Dendritic cell treated with granulocyte-macrophage colony-stimulating factor and Interleukin-4, amounts not matched to agents 40 ng/mL and 50 ng/mL, for 4 days (primary cell): ENCODE measurements around the gene SLC16A11.

Experiments
- H3K27ac Mint-ChIP-seq: one replicate; pipeline ENCODE4 v1.8.0; 2022; ENCODE audit warnings: mild to moderate bottlenecking, mixed read lengths
- H3K27me3 Mint-ChIP-seq: one replicate; pipeline ENCODE4 v1.8.0; 2022; ENCODE audit warnings: mild to moderate bottlenecking, mixed read lengths
- H3K36me3 Mint-ChIP-seq: one replicate; pipeline ENCODE4 v1.8.0; 2022; ENCODE audit warnings: low read depth, mixed read lengths
- H3K4me1 Mint-ChIP-seq: one replicate; pipeline ENCODE4 v1.8.0; 2022; ENCODE audit warnings: low read depth, mixed read lengths
- H3K4me3 Mint-ChIP-seq: one replicate; pipeline ENCODE4 v1.8.0; 2022; ENCODE audit warnings: mild to moderate bottlenecking, moderate library complexity, mixed read lengths
- H3K9me3 Mint-ChIP-seq: one replicate; pipeline ENCODE4 v1.8.0; 2022; ENCODE audit warnings: mixed read lengths
- intact Hi-C: fragments of 100-400 bp; cut with micrococcal nuclease; formaldehyde crosslinking; loops from one replicate; pipeline ENCODE4 v1.15.0; 2022

Gene SLC16A11

DNA sequence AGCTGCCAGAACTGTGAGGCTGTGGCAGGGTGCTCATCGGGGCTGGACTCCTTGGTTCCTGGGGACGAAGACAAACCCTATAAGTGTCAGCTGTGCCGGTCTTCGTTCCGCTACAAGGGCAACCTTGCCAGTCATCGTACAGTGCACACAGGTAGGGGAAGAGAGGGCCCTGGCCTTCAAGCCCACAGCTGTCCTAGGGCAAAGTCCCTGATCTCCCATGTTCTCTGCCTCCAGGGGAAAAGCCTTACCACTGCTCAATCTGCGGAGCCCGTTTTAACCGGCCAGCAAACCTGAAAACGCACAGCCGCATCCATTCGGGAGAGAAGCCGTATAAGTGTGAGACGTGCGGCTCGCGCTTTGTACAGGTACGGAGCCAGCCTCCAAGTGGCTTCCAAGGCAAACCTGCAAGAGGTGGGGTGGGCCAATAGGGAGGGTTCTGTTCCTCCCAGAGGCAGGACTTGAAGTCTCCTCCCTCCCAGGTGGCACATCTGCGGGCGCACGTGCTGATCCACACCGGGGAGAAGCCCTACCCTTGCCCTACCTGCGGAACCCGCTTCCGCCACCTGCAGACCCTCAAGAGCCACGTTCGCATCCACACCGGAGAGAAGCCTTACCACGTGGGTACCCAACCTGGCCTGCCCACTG is 17.3 kb downstream of the SLC16A11 start:
- Mint-ChIP-seq H3K4me3 (no peak overlapping the region), H3K36me3 (no peaks in the 10 kb centered on the region), H3K27ac (no peak overlapping the region), H3K9me3 (no peaks in the 10 kb centered on the region), H3K4me1 (peaks cover 42% of the 10 kb centered on the region), H3K27me3 (peaks cover 22% of the 10 kb centered on the region)
- intact Hi-C loops: no loop called here

DNA sequence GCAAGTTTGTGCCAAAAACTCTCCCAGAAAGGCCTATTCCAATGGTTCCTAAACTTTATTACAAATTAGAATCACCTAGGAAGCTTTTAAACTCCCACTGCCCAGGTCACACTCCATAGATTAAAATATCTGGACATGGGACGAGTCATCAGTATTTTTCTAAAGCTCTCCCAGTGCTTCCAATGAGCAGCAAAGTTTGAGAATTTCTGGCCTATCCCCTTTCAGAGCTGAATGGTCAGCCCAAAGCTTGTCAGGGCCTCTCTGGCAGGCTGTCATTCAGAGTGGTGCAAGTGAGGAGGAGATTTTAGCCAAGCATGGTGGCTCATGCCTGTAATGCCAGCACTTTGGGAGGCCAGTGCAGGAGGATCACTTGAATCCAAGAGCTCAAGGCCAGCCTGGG is 18.6 kb downstream of the SLC16A11 start:
- Mint-ChIP-seq H3K9me3 (no peaks in the 10 kb centered on the region), H3K4me3 (no peak overlapping the region), H3K27ac (no peak overlapping the region), H3K4me1 (peaks cover 46% of the 10 kb centered on the region), H3K36me3 (no peaks in the 10 kb centered on the region), H3K27me3 (peaks cover 36% of the 10 kb centered on the region)
- intact Hi-C loops: no loop called here

DNA sequence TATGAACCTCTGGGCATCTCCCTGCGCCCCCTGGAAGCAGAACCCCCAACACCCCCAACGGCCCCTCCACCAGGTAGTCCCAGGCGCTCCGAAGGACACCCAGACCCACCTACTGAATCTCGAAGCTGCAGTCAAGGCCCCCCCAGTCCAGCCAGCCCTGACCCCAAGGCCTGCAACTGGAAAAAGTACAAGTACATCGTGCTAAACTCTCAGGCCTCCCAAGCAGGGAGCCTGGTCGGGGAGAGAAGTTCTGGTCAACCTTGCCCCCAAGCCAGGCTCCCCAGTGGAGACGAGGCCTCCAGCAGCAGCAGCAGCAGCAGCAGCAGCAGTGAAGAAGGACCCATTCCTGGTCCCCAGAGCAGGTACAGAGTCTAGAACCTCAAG is 19.5 kb downstream of the SLC16A11 start:
- intact Hi-C loops: loop anchor here (5.0 kb wide), 1 partner anchor 112 kb away; no protein-coding TSS in a partner anchor
- H3K27me3 Mint-ChIP-seq: peaks cover 43% of the 10 kb centered on the region
- H3K4me3 Mint-ChIP-seq: no peak overlapping the region
- H3K9me3 Mint-ChIP-seq: no peaks in the 10 kb centered on the region
- no peak overlapping the region for H3K27ac Mint-ChIP-seq
- peaks cover 43% of the 10 kb centered on the region for H3K4me1 Mint-ChIP-seq
- no peaks in the 10 kb centered on the region for H3K36me3 Mint-ChIP-seq

DNA sequence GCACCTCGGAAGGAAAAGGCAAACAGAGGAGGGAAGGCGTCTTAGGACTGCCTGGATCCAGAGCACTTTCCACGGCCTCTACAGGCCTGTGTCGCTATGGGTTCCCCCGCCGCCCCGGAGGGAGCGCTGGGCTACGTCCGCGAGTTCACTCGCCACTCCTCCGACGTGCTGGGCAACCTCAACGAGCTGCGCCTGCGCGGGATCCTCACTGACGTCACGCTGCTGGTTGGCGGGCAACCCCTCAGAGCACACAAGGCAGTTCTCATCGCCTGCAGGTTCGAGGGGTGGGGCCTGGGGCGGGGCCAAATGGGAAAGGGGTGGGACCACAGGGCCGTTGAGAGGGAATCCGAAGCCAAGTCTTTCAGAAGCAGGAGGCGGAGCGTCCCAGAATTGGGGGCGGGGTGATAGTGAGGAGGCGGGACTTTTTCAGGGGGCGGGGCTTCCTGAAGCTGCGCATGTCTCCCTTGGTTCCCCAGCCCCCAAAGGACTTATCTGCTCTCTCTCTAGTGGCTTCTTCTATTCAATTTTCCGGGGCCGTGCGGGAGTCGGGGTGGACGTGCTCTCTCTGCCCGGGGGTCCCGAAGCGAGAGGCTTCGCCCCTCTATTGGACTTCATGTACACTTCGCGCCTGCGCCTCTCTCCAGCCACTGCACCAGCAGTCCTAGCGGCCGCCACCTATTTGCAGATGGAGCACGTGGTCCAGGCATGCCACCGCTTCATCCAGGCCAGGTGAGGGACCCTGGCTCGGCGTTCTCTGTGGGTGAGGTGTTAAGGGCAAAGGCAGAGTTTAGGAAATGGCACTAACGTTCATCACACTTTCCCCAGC is 20.1 kb downstream of the SLC16A11 start:
- Mint-ChIP-seq H3K36me3 (no peaks in the 10 kb centered on the region), H3K27me3 (peaks cover 47% of the 10 kb centered on the region), H3K4me3 (peak overlapping the region; percentile 74), H3K27ac (peak overlapping the region; percentile 73), H3K4me1 (peaks cover 40% of the 10 kb centered on the region), H3K9me3 (no peaks in the 10 kb centered on the region)
- intact Hi-C loops: loop anchor here (5.0 kb wide), 1 partner anchor 111 kb away; no protein-coding TSS in a partner anchor

DNA sequence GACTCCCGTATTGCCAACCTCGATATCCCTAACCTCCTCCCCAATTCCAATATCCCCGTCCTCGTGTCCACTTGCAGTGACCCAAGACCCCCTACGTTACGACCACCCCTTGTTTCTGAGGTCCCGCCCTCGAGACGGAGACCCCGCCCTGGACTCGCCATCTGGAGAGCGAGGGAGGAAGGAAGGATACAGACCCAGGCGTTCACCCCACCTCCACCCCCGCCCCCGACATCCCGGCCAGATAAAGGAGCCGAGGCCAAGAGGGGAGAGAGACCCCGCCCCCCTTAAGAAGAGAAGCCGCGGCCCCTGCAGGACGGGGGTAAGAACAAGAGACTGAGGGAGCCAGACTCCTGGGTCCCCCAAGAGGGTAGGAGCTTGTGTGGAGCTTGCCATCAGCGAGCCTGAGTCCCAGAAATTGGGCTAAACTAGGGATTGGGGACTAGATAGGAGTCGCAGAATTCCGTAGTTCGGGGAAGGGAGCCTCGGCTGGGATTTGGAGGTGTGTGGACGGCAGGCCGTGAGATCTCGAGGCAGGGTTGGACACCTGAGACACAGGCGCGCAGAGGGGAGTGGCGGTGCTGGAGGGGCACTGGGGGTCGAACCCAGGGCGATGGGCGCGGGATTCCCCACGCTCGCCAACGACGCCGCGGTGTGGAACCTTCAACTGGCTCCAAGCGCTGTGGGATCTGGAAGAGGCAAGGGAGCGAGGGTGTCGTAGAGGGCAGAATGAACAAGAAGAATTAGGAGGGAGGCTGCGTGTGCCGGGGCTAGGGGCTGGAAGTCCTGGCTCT is 20.9 kb downstream of the SLC16A11 start, which contains the start of gene BCL6B:
Gene BCL6B, plus strand, starts transcription at position 270 of the 791 bp plus-strand sequence. CDS start 622 bp downstream, outside the sequence.
- Mint-ChIP-seq H3K9me3 (no peaks in the 10 kb centered on the region), H3K27me3 (peaks cover 51% of the 10 kb centered on the region), H3K27ac (peak within 1 kb of the TSS; percentile 73), H3K4me1 (peaks cover 45% of the 10 kb centered on the region), H3K36me3 (no peaks in the 10 kb centered on the region), H3K4me3 (peak within 1 kb of the TSS; percentile 74)
- intact Hi-C loops: loop anchor here (5.0 kb wide), 1 partner anchor 111 kb away; no protein-coding TSS in a partner anchor

DNA sequence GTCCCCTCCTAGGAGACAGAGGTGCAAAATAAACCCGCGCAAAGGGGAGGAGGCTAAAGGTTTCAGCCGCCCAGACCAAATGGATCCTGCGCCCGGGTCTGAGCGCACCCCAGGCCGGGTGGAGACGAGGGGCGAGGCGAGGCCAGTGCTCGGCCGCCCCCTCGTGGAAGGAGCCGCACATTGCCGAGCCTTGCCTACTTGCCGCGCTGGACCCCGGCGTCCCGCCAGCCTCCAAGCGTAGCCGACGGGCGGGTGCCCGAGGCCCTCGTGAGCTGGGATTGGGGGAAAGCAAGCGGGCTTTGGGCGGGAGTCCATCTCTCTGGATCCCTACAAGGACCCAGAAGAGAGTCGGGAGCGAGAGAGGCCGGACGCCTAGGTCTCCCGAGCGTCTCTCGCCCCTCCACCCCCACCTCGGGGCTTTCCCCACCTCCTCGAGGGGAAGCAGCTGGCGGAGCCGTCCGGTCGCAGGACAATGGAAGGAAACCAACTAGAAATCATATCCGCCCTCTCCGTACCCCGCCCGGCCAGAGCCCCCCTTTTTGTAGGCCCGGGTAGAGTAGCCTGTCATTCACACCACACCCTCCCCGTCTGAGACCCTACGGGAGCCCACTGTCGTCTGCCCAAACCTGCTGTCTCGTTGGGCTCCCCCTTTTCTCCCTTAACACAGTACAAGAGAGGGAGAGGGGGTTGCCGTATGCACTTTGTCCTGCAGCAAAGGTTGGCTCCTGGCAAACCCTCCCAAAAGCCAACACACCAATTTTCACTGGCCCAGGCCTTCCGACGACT is 21.7 kb downstream of the SLC16A11 start:
- H3K4me1 Mint-ChIP-seq: peaks cover 53% of the 10 kb centered on the region

DNA sequence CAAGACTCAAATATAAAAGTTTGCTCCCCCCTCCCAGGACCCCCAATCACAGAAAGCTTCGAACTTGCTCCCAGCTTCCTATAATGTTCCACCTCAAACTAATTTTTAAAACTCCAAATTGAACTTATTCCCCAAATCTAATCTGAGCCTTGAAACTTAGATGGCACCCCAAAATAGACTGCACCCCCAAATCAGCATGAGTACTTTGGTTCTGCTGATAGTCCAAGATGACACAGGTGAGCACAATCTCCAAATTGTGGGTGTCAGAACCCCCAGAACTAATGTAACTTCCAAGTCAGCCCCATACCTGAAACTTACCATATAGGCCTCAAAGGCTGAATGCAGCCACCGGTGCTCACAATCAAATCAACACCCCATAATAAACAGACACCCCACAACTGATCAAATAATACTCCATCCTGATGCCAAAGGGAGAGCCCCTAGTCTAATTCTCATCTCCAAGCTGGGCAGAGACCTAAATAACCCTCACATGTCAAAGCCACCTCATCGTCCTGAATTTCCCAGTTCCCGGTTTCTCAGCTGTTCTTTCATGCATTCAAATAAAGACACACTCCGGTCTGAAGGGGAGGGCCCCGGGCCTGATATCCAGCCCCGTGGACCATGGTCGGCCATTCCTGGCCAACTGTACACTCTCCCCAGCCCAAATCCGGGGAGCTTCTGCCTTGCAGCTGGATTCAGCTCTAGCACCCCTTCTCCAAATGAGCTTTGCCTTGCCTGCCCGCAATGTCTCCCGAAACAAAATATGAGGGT is 22.8 kb downstream of the SLC16A11 start:
- Mint-ChIP-seq H3K27me3 (peaks cover 53% of the 10 kb centered on the region), H3K9me3 (no peaks in the 10 kb centered on the region), H3K4me1 (peaks cover 64% of the 10 kb centered on the region), H3K36me3 (peaks cover 16% of the 10 kb centered on the region), H3K4me3 (no peak overlapping the region), H3K27ac (no peak overlapping the region)
- intact Hi-C loops: loop anchor here (5.0 kb wide), 1 partner anchor 109 kb away; no protein-coding TSS in a partner anchor

More for the DNA sequence above, 21.7 kb downstream of the SLC16A11 start:
- intact Hi-C loops: loop anchor here (5.0 kb wide), 1 partner anchor 110 kb away; no protein-coding TSS in a partner anchor
- Mint-ChIP-seq H3K27ac (peak overlapping the region; percentile 73), H3K4me3 (peak overlapping the region; percentile 59), H3K9me3 (no peaks in the 10 kb centered on the region), H3K36me3 (peaks cover 6% of the 10 kb centered on the region), H3K27me3 (peaks cover 55% of the 10 kb centered on the region)

DNA sequence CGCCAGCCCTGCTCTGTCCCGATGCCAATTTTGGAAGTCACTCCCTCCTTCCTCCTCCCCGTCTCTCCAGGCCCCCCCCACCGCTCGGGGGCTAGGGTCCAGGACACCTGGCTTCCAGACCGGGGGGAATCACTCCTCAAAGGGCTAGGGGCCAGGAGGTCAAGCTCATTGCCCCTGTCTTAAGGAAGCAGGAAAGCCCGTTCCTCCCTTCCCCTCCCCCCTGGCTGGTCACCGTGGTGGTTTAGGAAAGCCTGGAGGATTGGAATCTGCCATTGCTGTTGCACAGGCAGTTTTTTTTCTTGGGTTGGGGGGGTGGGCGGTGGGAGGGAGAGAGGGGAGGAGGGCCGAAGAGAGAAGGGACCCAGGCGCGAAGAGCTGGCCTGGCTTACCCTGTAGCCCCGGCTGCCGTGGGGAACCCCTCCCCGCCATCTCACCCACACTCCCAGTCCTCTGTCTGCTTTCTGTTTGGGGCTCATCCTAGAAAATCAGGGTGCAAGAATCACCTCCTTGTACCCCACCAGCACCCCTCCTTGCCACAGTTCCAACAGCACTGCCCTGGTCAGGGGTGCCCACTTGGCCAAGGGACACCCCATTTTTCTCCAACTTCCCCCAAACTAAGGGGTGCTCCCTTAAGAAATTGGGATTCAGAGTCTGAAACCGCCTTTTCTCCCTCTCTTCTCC is 23.9 kb downstream of the SLC16A11 start:
- no peaks in the 10 kb centered on the region for H3K9me3 Mint-ChIP-seq
- peaks cover 21% of the 10 kb centered on the region for H3K36me3 Mint-ChIP-seq
- peak overlapping the region; percentile 61 for H3K4me3 Mint-ChIP-seq
- intact Hi-C loops: loop anchor here (5.0 to 10.0 kb wide), 2 partner anchors 108 to 375 kb away; partner anchors contain the start of genes KIAA0753 and TXNDC17
- H3K4me1 Mint-ChIP-seq: peaks cover 75% of the 10 kb centered on the region
- peaks cover 53% of the 10 kb centered on the region for H3K27me3 Mint-ChIP-seq
- peak overlapping the region; percentile 52 for H3K27ac Mint-ChIP-seq

DNA sequence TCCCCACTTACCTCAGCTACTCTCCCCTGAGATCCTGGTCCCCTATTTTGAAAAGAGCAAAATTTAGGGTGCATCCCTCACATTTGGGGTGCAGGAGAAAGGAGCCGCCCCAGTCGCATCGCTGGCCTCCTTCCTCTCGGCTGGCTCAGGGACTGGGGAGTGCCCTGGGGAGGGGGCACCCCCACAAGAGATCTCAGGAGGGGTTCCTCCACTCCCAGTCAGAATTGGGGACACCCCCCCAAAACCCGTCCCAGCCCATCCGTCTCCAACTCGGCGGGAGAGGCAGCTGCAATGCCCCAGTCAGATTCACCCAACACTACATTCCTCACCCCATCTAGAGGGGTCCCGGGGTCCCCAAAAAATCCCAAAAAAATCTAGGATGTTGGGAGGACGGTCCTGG is 24.5 kb downstream of the SLC16A11 start:
- no peak overlapping the region for H3K4me3 Mint-ChIP-seq

DNA sequence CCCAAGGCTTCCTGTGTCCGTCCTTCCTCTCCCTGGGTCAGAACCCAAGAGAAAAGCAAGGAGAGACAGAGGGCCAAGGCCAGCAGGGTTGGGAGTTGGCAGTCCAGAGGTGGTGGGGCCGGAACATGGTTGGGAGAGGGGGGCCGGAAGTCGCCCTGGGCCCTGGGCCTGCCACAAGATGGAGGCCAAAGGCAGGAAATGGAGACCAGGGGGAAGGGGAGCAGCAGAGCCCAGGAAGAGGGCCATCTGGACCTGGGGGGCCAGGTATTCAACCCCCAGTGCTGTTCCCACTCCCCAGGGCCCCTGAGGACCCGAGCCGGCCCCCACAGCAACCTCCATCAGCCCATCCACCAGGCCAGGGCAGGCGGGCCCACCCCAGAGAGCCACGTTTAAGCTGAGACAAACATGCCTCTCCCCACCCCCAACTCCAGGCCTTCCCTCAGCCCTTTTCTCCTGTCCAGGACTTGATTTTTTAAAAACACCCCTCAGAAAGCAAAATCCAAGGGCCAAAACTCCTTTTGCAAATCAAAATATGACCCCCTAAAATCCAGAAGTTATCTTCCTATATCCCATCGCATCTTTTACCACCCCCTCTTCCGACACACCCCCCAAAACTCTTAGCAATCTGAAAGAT is 25.4 kb downstream of the SLC16A11 start:
- Mint-ChIP-seq H3K4me3 (no peak overlapping the region), H3K9me3 (no peaks in the 10 kb centered on the region), H3K36me3 (peaks cover 36% of the 10 kb centered on the region), H3K27me3 (peaks cover 51% of the 10 kb centered on the region), H3K4me1 (peaks cover 81% of the 10 kb centered on the region), H3K27ac (peak overlapping the region; percentile 100)
- intact Hi-C loops: loop anchor here (10.0 kb wide), 1 partner anchor 374 kb away; the partner anchor contains the start of genes KIAA0753 and TXNDC17

More for the DNA sequence above, 24.5 kb downstream of the SLC16A11 start:
- Mint-ChIP-seq H3K27ac (peak overlapping the region; percentile 52), H3K36me3 (peaks cover 27% of the 10 kb centered on the region), H3K27me3 (peaks cover 53% of the 10 kb centered on the region), H3K9me3 (no peaks in the 10 kb centered on the region), H3K4me1 (peaks cover 75% of the 10 kb centered on the region)
- intact Hi-C loops: loop anchor here (10.0 kb wide), 1 partner anchor 375 kb away; the partner anchor contains the start of genes KIAA0753 and TXNDC17

DNA sequence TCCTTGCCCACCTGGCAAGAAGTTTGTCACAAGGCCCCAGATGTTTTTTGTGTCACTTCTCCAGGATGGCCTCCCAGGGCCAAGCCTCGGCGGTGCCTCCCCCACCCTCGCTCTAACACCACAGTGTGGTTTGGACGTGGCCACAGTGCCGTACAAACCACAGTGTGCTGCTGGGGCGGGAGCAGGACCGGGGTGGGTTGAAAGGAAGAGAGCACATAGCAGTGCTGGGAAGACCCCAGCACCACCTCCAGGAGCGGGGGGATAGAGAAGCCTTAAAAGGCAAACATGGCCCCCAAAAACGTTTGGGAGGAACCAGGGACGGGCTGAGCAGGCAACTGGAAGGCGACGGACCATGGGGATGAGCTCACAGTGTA is 26.1 kb downstream of the SLC16A11 start:
- no peak overlapping the region for H3K4me3 Mint-ChIP-seq
- peaks cover 43% of the 10 kb centered on the region for H3K36me3 Mint-ChIP-seq
- intact Hi-C loops: loop anchor here (10.0 kb wide), 1 partner anchor 373 kb away; the partner anchor contains the start of genes KIAA0753 and TXNDC17
- H3K4me1 Mint-ChIP-seq: peaks cover 76% of the 10 kb centered on the region
- H3K27me3 Mint-ChIP-seq: peaks cover 44% of the 10 kb centered on the region
- no peaks in the 10 kb centered on the region for H3K9me3 Mint-ChIP-seq
- H3K27ac Mint-ChIP-seq: peak overlapping the region; percentile 100
